Rectal smooth muscle tissue (tissue), 1 donor: Measurements from ENCODE around the gene ARID5B.

Experiments
- H3K27ac ChIP-seq: one replicate; pipeline ENCODE4 v1.7.0; 2013; ENCODE audit warnings: low read depth, low read length, inconsistent platforms
- H3K27me3 ChIP-seq: one replicate; pipeline ENCODE4 v1.7.0; 2013; ENCODE audit warnings: low read length; ENCODE audit not compliant: control insufficient read depth, insufficient read depth
- H3K36me3 ChIP-seq: one replicate; pipeline ENCODE4 v1.7.0; 2013; ENCODE audit warnings: low read length; ENCODE audit not compliant: control insufficient read depth, insufficient read depth
- H3K4me1 ChIP-seq: one replicate; pipeline ENCODE4 v1.7.0; 2013; ENCODE audit warnings: low read length; ENCODE audit not compliant: control insufficient read depth, insufficient read depth
- H3K4me3 ChIP-seq: one replicate; pipeline ENCODE4 v1.7.0; 2013; ENCODE audit warnings: low read length
- H3K9ac ChIP-seq: one replicate; pipeline ENCODE4 v1.7.0; 2013; ENCODE audit warnings: low read length

ARID5B gene

DNA sequence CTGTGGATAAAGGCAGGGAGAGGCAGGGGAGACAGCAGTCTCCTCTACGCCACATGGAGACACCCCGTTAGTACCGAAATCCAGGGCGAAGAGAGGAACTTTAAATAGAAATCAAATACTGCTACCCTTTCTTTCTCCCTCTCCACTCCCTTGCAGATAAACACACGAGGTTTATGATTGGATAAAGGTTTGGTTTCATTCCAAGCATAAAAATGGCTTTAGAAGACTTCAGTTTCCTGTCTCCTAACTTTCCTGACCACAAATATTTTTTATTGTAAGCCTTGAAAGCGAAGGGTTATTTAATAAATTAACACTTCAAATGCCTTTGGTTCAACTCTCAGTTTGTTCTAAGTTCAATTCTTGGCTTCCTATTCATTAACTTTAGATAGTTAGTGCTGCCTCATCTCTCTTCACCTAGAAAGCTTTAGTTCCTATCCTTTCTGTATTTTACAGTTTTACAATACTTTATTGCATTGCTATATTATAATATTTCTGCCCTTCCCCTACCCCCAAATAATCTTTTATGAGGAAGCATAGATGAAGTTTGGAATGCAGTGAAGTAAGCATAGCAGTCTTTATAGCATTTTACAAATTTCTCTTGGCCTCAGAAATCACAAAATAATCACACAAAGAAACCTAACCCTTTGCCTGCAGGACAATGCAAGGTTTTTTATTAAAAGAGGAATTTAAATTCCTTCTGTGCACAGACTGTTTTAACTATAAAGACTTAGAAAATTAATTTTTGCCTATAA lies 31.5 kb upstream of the ARID5B start:
- Histone ChIP-seq H3K27me3 (no peaks in the 10 kb centered on the region), H3K9ac (no peak overlapping the region), H3K27ac (peak overlapping the region; percentile 2), H3K4me1 (peaks cover 11% of the 10 kb centered on the region), H3K36me3 (no peaks in the 10 kb centered on the region), H3K4me3 (peak overlapping the region; percentile 44)

GRCh38 chr10:61870526-61870895 lies 31.0 kb upstream of the ARID5B start:
- Histone ChIP-seq H3K27ac (no peak overlapping the region), H3K27me3 (no peaks in the 10 kb centered on the region), H3K36me3 (no peaks in the 10 kb centered on the region), H3K4me1 (peaks cover 11% of the 10 kb centered on the region), H3K4me3 (no peak overlapping the region), H3K9ac (no peak overlapping the region)

- Histone ChIP-seq H3K4me3 (no peak overlapping the region), H3K36me3 (no peaks in the 10 kb centered on the region), H3K4me1 (peaks cover 11% of the 10 kb centered on the region), H3K27ac (no peak overlapping the region), H3K9ac (no peak overlapping the region), H3K27me3 (no peaks in the 10 kb centered on the region)
Measured at GRCh38 chr10:61871487-61871886, 30.0 kb upstream of the ARID5B start.

DNA sequence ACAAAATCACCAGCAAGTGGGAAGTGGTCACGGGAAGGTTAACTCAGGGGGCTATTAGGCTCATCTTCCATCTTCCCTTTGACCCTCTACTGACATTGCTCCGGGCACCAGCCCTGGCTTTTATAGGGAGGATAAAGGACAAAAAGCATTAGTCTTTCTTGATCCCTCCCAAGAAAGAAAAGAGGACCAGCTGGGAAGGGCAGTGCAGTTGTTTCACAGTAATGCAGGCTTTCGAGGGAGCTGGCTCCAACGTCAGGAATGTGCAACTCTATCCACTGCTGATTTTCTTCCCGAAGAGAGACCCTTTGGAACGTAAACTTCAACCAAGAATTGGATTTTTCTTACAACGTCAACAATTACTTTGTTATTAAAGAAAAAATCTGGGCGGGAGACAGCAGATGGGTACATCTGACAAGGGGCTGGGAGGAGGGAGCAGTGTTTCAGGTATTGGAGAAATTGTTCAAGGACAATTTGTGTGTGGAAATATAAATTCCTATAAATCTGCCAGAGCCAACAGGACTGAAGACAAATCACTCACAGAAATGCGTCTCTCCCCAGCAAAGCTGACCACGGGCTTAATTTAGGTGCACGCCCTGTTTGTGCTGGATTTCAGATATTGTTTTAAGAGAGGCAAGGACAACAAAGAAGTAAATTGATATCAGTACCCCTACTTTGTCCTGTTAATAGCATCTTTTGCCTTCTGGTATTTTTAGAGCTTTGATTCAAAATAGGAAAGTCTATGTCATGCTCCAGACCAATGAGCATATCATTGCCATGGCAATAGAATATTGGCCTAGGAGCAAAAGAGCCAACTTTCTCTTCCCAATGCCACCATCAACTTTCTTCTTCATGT lies 23.4 kb upstream of the ARID5B start:
- Histone ChIP-seq H3K4me1 (no peaks in the 10 kb centered on the region), H3K9ac (no peak overlapping the region), H3K27ac (no peak overlapping the region), H3K4me3 (no peak overlapping the region), H3K36me3 (no peaks in the 10 kb centered on the region), H3K27me3 (no peaks in the 10 kb centered on the region)

- Histone ChIP-seq H3K27me3 (no peaks in the 10 kb centered on the region), H3K36me3 (no peaks in the 10 kb centered on the region), H3K27ac (no peak overlapping the region), H3K4me3 (no peak overlapping the region), H3K4me1 (no peaks in the 10 kb centered on the region), H3K9ac (no peak overlapping the region)
Measured at GRCh38 chr10:61878740-61879068, 22.8 kb upstream of the ARID5B start.

DNA sequence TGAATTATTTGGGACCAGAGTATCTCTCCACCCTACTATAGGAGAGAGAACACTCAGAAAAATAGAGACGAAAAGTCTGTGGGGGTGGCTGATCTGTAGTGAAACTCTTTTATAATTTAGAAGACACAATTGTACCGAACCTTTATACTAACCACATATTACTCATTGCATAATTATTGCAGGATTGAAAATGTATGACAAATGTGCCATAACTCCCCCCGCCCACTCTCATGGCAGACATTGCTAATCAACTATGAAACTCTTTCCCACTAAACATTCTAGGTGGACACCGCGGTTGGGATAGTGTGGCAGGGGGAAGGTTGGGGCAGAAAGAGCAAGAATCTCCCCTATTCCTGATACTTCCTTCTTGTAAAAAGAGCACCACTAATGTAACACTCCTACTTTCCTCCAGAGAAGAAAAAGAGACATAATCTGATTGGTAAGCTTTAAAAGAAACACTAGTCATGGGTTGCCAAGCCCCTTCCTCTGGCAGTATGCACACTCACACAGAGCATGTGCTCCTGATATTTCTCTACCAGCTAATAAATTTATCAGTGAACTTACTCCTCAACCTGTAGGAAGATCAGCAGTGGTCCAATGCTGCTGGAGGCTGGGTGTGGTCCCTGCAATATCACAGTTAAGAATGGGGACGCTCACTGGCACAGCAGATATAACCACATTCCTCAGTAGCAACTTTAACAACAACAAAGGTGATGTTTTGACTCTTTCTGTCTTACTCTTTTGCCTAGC lies 18.7 kb upstream of the ARID5B start:
- Histone ChIP-seq H3K27me3 (no peaks in the 10 kb centered on the region), H3K4me1 (no peaks in the 10 kb centered on the region), H3K36me3 (no peaks in the 10 kb centered on the region), H3K4me3 (no peak overlapping the region), H3K27ac (no peak overlapping the region), H3K9ac (no peak overlapping the region)

DNA sequence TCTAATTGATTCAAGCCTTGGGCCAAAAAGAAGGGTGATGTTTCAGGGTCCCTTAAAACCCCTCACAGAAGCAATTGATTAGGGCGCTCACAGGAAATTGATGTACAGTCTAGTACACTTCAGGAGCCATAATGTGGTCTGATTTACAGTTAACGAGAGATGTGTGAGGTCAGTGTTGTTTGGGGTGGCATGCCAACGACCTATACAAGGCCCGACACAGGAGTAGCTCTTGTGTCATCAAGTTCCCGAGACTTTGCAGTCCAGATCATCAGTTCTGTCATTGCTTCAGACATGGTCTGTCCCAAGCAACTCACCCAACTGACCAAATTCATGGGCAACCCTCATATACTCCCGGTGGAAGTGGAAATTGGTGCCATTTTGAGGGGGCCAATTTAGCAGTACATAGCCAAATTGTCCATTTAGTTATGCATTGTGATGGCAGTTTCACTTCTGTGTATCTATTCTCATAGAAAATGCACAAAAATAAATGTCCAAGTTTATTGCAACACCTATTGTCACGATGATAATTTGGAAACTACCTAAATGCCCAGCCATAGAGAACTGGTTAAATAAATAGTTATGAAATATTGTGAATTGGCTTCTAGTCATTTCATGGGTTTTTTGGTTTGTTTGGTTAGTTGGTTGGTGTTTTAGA lies 18.0 kb upstream of the ARID5B start:
- Histone ChIP-seq H3K4me3 (no peak overlapping the region), H3K36me3 (no peaks in the 10 kb centered on the region)

GRCh38 chr10:61887772-61888171 lies 13.7 kb upstream of the ARID5B start:
- no peak overlapping the region for H3K27ac ChIP-seq
- H3K4me1 ChIP-seq: no peaks in the 10 kb centered on the region
- H3K36me3 ChIP-seq: no peaks in the 10 kb centered on the region
- H3K4me3 ChIP-seq: no peak overlapping the region
- no peaks in the 10 kb centered on the region for H3K27me3 ChIP-seq
- H3K9ac ChIP-seq: no peak overlapping the region

More for the DNA sequence above, 18.0 kb upstream of the ARID5B start:
- H3K4me1 ChIP-seq: no peaks in the 10 kb centered on the region
- H3K9ac ChIP-seq: no peak overlapping the region
- H3K27me3 ChIP-seq: no peaks in the 10 kb centered on the region
- H3K27ac ChIP-seq: no peak overlapping the region

GRCh38 chr10:61888744-61889143 lies 12.8 kb upstream of the ARID5B start:
- no peak overlapping the region for H3K27ac ChIP-seq
- no peaks in the 10 kb centered on the region for H3K27me3 ChIP-seq
- no peak overlapping the region for H3K4me3 ChIP-seq
- H3K36me3 ChIP-seq: no peaks in the 10 kb centered on the region
- no peak overlapping the region for H3K9ac ChIP-seq
- no peaks in the 10 kb centered on the region for H3K4me1 ChIP-seq

GRCh38 chr10:61890430-61890829 lies 11.1 kb upstream of the ARID5B start:
- no peaks in the 10 kb centered on the region for H3K4me1 ChIP-seq
- H3K27ac ChIP-seq: no peak overlapping the region
- no peaks in the 10 kb centered on the region for H3K27me3 ChIP-seq
- no peak overlapping the region for H3K4me3 ChIP-seq
- no peaks in the 10 kb centered on the region for H3K36me3 ChIP-seq
- no peak overlapping the region for H3K9ac ChIP-seq

DNA sequence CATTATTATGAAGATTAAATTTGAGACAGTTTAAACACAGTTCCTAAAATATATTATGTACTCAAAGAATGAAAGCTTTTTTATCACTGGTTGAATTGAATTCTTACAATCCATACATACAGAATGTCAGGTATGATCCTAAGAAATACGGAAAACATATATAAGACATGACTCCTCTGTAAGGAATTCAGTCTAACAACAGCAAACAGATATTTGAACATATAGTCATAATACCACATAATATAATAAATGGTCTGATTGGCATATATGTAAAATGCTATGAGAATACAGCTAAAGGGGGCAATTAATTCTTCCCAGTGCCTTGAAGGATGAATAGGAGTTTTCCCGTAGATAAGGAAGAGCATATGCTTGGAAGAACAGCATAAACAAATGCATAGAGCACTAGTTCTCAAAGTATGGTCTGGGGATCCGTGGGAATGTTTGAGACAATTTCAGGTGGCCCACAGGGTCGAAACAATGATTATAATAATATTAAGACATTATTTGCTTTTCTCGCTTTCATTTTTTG lies 10.6 kb upstream of the ARID5B start:
- H3K4me1 ChIP-seq: no peaks in the 10 kb centered on the region
- no peak overlapping the region for H3K4me3 ChIP-seq
- no peak overlapping the region for H3K9ac ChIP-seq
- H3K36me3 ChIP-seq: no peaks in the 10 kb centered on the region
- no peak overlapping the region for H3K27ac ChIP-seq
- H3K27me3 ChIP-seq: no peaks in the 10 kb centered on the region
